HG03095 (cell line): ENCODE measurements around the gene KRT36.

Experiments used
- ATAC-seq: cut with Tn5 transposase; IDR thresholded peaks from one replicate; pipeline ENCODE4 v1.9.1; 2021; ENCODE audit warnings: moderate library complexity; ENCODE audit not compliant: unreplicated experiment

KRT36 gene

GRCh38 chr17:41480136-41480535, 9.6 kb downstream of the KRT36 start:
- no peak for ATAC-seq

DNA sequence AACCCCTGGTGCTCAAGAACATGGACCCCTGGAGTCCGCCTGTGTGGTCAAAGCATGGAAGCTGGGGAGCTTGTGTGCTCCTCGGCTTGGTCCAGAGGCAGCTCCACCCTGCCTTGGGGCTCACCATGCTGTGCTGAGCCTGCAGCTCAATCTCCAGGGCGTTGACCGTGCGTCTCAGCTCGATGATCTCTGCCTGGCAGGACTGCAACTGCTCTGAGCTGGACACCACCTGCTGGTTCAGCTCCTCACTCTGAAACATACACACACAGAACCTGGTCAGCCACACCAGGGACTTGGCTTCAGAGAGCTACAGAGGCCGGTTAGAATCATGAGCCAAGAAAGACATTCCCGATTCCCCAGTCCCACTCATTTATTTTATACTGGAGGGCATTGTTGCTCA, 11.5 kb downstream of the KRT36 start:
- no peak for ATAC-seq

- no peak for ATAC-seq
These were observed 12.6 kb downstream of the KRT36 start for GRCh38 chr17:41476866-41477815.

- no peak for ATAC-seq
These were observed 14.3 kb downstream of the KRT36 start for GRCh38 chr17:41475421-41475820.

GRCh38 chr17:41474863-41475262, 14.8 kb downstream of the KRT36 start:
- no peak for ATAC-seq

- ATAC-seq, result no peak
These were observed 21.4 kb downstream of the KRT36 start for GRCh38 chr17:41468346-41468745.

GRCh38 chr17:41467561-41467960, 22.1 kb downstream of the KRT36 start:
- ATAC-seq, result no peak

DNA sequence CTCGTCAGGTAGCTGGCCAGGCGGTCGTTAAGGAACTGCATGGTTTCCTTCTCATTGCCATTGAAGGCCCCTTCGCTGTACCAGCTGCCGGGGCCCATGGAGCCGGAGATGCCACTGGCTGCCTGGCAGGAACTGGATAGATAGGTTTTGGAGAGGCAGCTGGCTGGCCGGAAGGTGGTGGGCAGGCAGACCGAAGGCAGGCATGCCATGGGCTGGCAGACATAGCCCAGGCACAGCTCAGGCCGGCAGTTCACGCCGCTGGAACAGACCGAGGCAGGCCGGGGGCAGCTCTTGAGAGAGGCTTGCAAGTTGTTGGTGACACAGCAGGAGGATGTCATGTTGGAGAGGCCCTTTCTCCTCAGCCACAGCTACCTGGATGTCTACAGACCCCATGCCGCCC, 22.7 kb downstream of the KRT36 start, which contains the start of gene KRT32:
Gene KRT32 (minus strand): TSS at position 399 of the 400 bp plus-strand sequence. CDS start 61 bp downstream, at position 338.
- no peak for ATAC-seq

- no peak for ATAC-seq
These were observed 25.0 kb downstream of the KRT36 start for GRCh38 chr17:41464682-41465081.

- ATAC-seq, result no peak
These were observed 25.5 kb downstream of the KRT36 start for GRCh38 chr17:41464173-41464572.

DNA sequence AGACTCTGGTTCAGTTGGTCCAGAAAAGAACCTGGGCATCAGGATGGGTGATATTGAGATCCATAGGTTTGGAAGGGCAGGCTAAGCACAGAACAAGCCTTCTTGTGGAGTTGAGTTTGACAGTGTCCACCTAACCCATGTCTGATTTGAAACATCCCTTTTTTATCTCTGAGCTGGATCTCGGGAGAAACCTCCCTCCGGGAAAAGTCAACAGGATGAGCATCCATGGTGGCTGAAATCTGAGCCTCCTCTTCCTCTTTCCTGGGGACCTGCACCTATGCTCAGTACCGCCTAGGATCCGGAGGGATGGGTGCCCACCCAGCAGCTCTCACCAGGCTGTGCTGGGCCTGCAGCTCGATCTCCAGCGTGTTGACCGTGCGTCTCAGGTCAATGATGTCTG, 26.0 kb downstream of the KRT36 start:
- no peak for ATAC-seq

GRCh38 chr17:41462705-41463104, 27.0 kb downstream of the KRT36 start:
- no peak for ATAC-seq

- ATAC-seq, result no peak
These were observed 32.0 kb downstream of the KRT36 start for GRCh38 chr17:41457676-41458075.

DNA sequence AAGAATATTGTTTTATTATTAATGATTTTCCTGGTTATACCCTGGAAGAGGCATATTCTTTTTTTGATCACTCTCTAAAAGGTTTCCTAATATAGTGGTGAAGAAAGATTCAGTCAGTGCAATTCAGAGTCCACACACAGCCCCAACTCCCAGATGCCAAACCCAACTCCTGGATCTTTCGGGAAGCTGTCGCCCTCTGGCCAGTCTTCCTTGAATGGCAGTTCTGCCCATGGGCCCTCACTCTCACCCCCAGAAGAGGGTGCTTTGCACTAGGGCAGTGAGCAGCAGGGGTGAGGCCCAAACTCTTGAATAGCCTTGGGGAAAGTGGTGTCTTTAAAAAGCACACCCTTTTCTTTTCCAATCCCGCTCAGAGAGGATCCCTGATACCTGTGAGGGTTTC, 33.5 kb downstream of the KRT36 start:
- ATAC-seq, result no peak

GRCh38 chr17:41455236-41455635, 34.5 kb downstream of the KRT36 start:
- no peak for ATAC-seq

- no peak for ATAC-seq
These were observed 36.6 kb downstream of the KRT36 start for GRCh38 chr17:41453066-41453465.

GRCh38 chr17:41452281-41452680, 37.4 kb downstream of the KRT36 start:
- no peak for ATAC-seq

- no peak for ATAC-seq
These were observed 38.5 kb downstream of the KRT36 start for GRCh38 chr17:41451154-41451728.

- no peak for ATAC-seq
These were observed 40.7 kb downstream of the KRT36 start for GRCh38 chr17:41449008-41449407.

DNA sequence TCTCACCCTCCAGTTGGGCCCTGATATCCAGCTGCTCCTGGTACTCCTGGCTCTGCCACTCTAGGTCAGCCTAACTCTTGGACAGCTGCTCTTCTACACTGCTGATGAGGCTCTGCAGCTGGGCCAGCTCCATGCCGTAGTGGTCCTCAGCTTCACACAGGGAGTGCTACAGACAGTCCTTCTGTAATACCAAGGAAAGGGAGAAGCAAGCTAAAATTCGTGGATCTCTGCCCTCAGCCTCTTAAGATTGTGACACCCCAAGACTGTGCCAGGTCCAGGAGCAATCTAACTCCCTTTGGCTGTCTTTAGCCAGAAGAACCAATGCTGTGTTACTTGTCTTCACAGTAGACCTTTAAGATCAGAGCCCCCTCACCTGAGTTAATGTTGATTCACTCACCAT, 41.2 kb downstream of the KRT36 start:
- no peak for ATAC-seq

- ATAC-seq, result no peak
These were observed 42.9 kb downstream of the KRT36 start for GRCh38 chr17:41446806-41447205.

DNA sequence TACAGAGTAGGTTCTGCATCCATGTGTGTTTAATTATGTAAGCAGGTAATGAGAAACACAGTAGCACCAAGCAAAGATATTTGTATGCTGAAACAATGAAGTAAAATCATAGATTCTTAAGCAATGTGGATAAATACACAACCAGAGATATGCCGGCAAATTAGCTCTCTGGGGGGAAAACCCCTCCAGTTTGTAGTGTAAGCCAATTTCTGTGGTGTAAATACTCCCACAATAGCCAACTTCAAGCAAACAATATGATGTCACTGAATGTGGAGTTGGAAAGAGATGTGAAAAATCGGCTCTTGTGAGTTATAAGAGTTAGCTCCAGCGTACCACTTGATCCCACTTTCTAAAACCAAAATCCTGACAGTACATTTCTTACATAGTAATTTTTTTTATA, 45.1 kb downstream of the KRT36 start:
- ATAC-seq, result no peak
